ENCODE measurements around the gene CRABP2.

Gene CRABP2

DNA sequence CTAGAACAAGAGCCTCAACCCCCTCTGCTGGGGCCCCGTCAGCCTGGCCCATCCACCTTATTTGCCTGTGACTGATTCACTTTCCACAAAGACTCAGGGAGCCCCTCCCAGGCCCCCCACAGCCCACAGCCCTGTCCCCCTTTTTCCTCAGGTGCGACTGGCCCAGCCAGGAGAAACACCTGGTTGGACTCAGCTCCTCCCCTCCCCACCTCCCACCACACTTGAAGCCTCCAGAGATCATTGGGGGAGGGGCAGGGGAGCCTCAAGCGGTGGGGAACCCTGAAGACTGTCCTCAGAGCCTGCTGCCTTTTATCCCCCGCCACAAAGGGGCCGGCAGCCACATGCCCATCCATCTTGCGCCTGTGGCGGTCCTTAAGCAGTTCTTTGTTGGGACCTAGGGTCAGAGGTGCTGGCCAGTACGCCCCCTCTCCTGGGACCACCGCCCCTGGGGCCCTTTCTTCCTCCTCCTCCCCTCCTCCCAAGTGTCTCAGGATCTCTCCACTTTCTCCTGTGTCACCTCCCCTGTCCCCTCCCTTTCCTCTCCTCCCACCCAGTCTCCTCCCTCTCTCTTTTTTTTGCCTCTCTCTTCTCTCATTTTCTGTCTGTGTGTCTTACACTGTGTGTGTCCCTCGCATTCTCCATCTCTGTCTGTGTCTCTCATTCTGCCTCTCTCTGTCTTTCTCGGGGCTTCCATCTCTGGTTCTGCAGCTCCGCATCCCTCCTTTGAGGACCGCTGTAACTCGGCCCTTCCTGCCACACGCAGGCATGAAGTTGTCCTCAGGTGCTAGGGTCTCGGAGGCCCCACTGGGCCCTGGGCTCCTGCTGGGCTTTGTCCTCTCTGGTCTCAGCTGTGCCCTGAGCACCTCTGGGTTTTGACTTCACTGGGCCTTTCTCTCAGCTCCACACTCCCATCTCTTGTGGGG, 12.2 kb downstream of the CRABP2 start:
- H3K9ac ChIP-seq (ENCODE audit: insufficient read length, low read depth), result peak overlapping the region; percentile 64
- H3K4me3 ChIP-seq (ENCODE audit: insufficient read length, low read depth), result peak overlapping the region; percentile 21
- no peaks in the 10 kb centered on the region for H3K9me3 ChIP-seq (ENCODE audit: insufficient read depth, low read length)
- DNase-seq (ENCODE audit: low read depth, low spot score), result peak; percentile 100
- H3K36me3 ChIP-seq (ENCODE audit: insufficient read depth, insufficient read length, low read length), result peaks cover 3% of the 10 kb centered on the region
- no peaks in the 10 kb centered on the region for H3K27me3 ChIP-seq (ENCODE audit: insufficient read depth, insufficient read length)
- no peak for TF ChIP-seq YY1 (IDR thresholded peaks at IDR 0.05; ENCODE audit: insufficient read depth, insufficient read length)
- H3K4me1 ChIP-seq (ENCODE audit: insufficient read depth, insufficient read length), result peaks cover 38% of the 10 kb centered on the region

DNA sequence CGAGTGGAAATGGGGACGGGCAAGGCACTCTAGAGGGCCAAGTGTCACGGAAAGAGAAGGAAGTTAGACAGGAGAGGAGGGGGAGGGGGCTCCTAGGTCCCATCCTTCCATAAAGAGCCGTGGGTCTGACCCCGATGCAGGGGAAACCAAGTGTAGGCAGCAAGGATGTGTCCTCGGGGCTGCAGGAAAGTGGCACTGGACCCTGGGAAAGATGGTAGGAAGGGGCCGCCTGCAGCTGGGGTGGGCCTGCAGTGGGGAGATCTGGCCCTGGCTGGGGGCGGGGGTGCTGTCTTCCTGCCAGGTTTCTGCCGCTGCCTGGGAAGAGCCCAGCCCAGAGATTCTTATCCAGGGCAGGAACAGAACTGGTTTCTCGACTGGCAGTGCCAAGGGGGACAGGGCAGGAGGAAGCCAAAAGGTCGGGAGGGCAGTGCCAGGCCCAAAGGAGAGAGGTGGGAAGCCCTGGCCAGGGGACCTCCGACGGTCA, 12.9 kb downstream of the CRABP2 start:
- H3K27me3 ChIP-seq (ENCODE audit: insufficient read depth, insufficient read length), result no peaks in the 10 kb centered on the region
- H3K4me1 ChIP-seq (ENCODE audit: insufficient read depth, insufficient read length), result peaks cover 38% of the 10 kb centered on the region
- peak overlapping the region; percentile 53 for H3K9ac ChIP-seq (ENCODE audit: insufficient read length, low read depth)
- no peak for DNase-seq (ENCODE audit: low read depth, low spot score)
- peak overlapping the region; percentile 9 for H3K4me3 ChIP-seq (ENCODE audit: insufficient read length, low read depth)
- TF ChIP-seq SUZ12 (IDR thresholded peaks at IDR 0.05; ENCODE audit: extremely low read depth, insufficient read depth, insufficient read length) (no peak), YY1 (IDR thresholded peaks at IDR 0.05; ENCODE audit: insufficient read depth, insufficient read length) (no peak), ZNF274 (IDR thresholded peaks at IDR 0.05; ENCODE audit: low read depth, low read length) (no peak)
- no peaks in the 10 kb centered on the region for H3K9me3 ChIP-seq (ENCODE audit: insufficient read depth, low read length)
- H3K36me3 ChIP-seq (ENCODE audit: insufficient read depth, insufficient read length, low read length), result no peaks in the 10 kb centered on the region

GRCh38 chr1:156691665-156692440, 13.5 kb downstream of the CRABP2 start:
- TF ChIP-seq SUZ12 (IDR thresholded peaks at IDR 0.05; ENCODE audit: extremely low read depth, insufficient read depth, insufficient read length) (no peak), YY1 (IDR thresholded peaks at IDR 0.05; ENCODE audit: insufficient read depth, insufficient read length) (no peak)
- Histone ChIP-seq H3K27me3 (ENCODE audit: insufficient read depth, insufficient read length) (no peaks in the 10 kb centered on the region), H3K4me3 (ENCODE audit: insufficient read length, low read depth) (peak overlapping the region; percentile 9), H3K9me3 (ENCODE audit: insufficient read depth, low read length) (no peaks in the 10 kb centered on the region), H3K9ac (ENCODE audit: insufficient read length, low read depth) (peak overlapping the region; percentile 53), H3K4me1 (ENCODE audit: insufficient read depth, insufficient read length) (peaks cover 38% of the 10 kb centered on the region), H3K36me3 (ENCODE audit: insufficient read depth, insufficient read length, low read length) (no peaks in the 10 kb centered on the region)
- DNase-seq (ENCODE audit: low read depth, low spot score), result no peak

DNA sequence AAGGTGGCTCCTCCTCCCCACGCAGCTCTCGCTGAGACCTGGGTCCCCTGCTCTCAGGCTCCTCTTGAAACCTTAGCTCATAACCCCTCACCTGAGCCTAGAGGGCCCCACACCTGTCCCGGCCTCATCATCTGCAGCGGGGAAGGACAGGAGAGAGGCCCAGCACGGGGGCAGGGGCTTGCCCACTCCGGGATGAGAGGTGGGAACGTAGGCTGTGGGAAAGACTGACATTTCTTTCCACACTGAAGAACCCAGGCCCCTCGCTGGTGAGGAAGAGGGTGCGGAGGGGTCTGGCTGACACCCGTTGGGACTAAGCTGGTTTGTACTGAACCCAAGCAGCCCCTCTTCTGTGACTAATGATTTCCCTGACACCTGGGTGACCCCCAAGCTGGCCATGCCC, 14.2 kb downstream of the CRABP2 start:
- DNase-seq (ENCODE audit: low read depth, low spot score), result no peak
- H3K4me3 ChIP-seq (ENCODE audit: insufficient read length, low read depth), result no peak overlapping the region
- H3K27me3 ChIP-seq (ENCODE audit: insufficient read depth, insufficient read length), result no peaks in the 10 kb centered on the region
- TF ChIP-seq YY1 (IDR thresholded peaks at IDR 0.05; ENCODE audit: insufficient read depth, insufficient read length), result no peak
- TF ChIP-seq SUZ12 (IDR thresholded peaks at IDR 0.05; ENCODE audit: extremely low read depth, insufficient read depth, insufficient read length), result no peak
- no peak for TF ChIP-seq ZNF274 (IDR thresholded peaks at IDR 0.05; ENCODE audit: low read depth, low read length)
- no peaks in the 10 kb centered on the region for H3K9me3 ChIP-seq (ENCODE audit: insufficient read depth, low read length)
- H3K9ac ChIP-seq (ENCODE audit: insufficient read length, low read depth), result peak overlapping the region; percentile 53
- H3K36me3 ChIP-seq (ENCODE audit: insufficient read depth, insufficient read length, low read length), result no peaks in the 10 kb centered on the region
- H3K4me1 ChIP-seq (ENCODE audit: insufficient read depth, insufficient read length), result peaks cover 38% of the 10 kb centered on the region

- Histone ChIP-seq H3K4me3 (ENCODE audit: insufficient read length, low read depth) (no peak overlapping the region), H3K27me3 (ENCODE audit: insufficient read depth, insufficient read length) (no peaks in the 10 kb centered on the region)
- no peak for DNase-seq (ENCODE audit: low read depth, low spot score)
Observed at GRCh38 chr1:156690675-156691036, 14.7 kb downstream of the CRABP2 start.

GRCh38 chr1:156689953-156690674, 15.3 kb downstream of the CRABP2 start:
- no peak for DNase-seq (ENCODE audit: low read depth, low spot score)
- Histone ChIP-seq H3K36me3 (ENCODE audit: insufficient read depth, insufficient read length, low read length) (no peaks in the 10 kb centered on the region), H3K9me3 (ENCODE audit: insufficient read depth, low read length) (no peaks in the 10 kb centered on the region), H3K4me1 (ENCODE audit: insufficient read depth, insufficient read length) (peaks cover 38% of the 10 kb centered on the region), H3K27me3 (ENCODE audit: insufficient read depth, insufficient read length) (no peaks in the 10 kb centered on the region), H3K9ac (ENCODE audit: insufficient read length, low read depth) (peak overlapping the region; percentile 71), H3K4me3 (ENCODE audit: insufficient read length, low read depth) (peak overlapping the region; percentile 28)
- no peak for TF ChIP-seq SUZ12 (IDR thresholded peaks at IDR 0.05; ENCODE audit: extremely low read depth, insufficient read depth, insufficient read length)
- no peak for TF ChIP-seq YY1 (IDR thresholded peaks at IDR 0.05; ENCODE audit: insufficient read depth, insufficient read length)
- TF ChIP-seq ZNF274 (IDR thresholded peaks at IDR 0.05; ENCODE audit: low read depth, low read length), result no peak

More at GRCh38 chr1:156690675-156691036, 14.7 kb downstream of the CRABP2 start:
- Histone ChIP-seq H3K9me3 (ENCODE audit: insufficient read depth, low read length) (no peaks in the 10 kb centered on the region), H3K4me1 (ENCODE audit: insufficient read depth, insufficient read length) (peaks cover 38% of the 10 kb centered on the region), H3K36me3 (ENCODE audit: insufficient read depth, insufficient read length, low read length) (no peaks in the 10 kb centered on the region), H3K9ac (ENCODE audit: insufficient read length, low read depth) (peak overlapping the region; percentile 53)
- TF ChIP-seq YY1 (IDR thresholded peaks at IDR 0.05; ENCODE audit: insufficient read depth, insufficient read length) (no peak), SUZ12 (IDR thresholded peaks at IDR 0.05; ENCODE audit: extremely low read depth, insufficient read depth, insufficient read length) (no peak), ZNF274 (IDR thresholded peaks at IDR 0.05; ENCODE audit: low read depth, low read length) (no peak)

Data from NT2/D1 (cell line).